ENCODE measurements around the gene LRR1.
"Not testable (repeated sequence)": the region's sequence is repeated elsewhere in the genome, so short reads cannot be mapped to it uniquely, and the experiment has no call there.

The LRR1 gene

DNA sequence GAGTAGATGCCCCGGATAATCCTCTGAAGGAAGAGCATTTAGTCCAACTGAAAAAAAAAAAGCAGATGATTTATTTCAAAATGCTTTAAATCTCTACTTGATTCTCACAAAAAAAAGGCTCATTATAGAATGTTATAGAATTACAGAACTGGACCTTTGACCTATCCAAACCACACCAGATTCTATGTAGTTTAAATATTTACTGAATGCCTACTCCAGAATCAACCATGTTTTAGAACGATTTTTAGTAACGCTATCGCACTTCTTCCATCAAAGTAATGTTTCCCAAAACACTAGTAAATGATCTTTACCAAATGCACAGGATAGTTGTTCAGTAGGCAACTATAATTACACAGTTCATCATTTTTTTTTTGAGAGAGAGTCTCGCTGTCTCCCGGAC lies 15.1 kb upstream of the LRR1 start:
- H3K4me2 ChIP-seq (ENCODE audit: low read depth, low read length) = no peak overlapping the region
- peaks cover 3% of the 10 kb centered on the region; the same call in 1 of the 2 replicates for H4K20me1 ChIP-seq (ENCODE audit: insufficient read depth, low read length)
- H3K9me2 ChIP-seq (replicated peaks; ENCODE audit: insufficient read depth, low read length) = no peaks in the 10 kb centered on the region
- H3K9ac ChIP-seq (ENCODE audit: low read length) = no peak overlapping the region
- TF ChIP-seq, protein P1, sequence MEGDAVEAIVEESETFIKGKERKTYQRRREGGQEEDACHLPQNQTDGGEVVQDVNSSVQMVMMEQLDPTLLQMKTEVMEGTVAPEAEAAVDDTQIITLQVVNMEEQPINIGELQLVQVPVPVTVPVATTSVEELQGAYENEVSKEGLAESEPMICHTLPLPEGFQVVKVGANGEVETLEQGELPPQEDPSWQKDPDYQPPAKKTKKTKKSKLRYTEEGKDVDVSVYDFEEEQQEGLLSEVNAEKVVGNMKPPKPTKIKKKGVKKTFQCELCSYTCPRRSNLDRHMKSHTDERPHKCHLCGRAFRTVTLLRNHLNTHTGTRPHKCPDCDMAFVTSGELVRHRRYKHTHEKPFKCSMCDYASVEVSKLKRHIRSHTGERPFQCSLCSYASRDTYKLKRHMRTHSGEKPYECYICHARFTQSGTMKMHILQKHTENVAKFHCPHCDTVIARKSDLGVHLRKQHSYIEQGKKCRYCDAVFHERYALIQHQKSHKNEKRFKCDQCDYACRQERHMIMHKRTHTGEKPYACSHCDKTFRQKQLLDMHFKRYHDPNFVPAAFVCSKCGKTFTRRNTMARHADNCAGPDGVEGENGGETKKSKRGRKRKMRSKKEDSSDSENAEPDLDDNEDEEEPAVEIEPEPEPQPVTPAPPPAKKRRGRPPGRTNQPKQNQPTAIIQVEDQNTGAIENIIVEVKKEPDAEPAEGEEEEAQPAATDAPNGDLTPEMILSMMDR (IDR thresholded peaks at IDR 0.05; ENCODE audit: low read length) = no peak
- TF ChIP-seq EZH2phosphoT487 (IDR thresholded peaks at IDR 0.05; ENCODE audit: low read length) (no peak), EZH2 (optimal IDR thresholded peaks at IDR 0.05; ENCODE audit: low read depth, low read length) (no peak)
- H3K79me2 ChIP-seq (ENCODE audit: low read length) = peaks cover 44% of the 10 kb centered on the region
- no peaks in the 10 kb centered on the region for H3K27me3 ChIP-seq (replicated peaks; ENCODE audit: insufficient read depth, low read length)
- DNase-seq = no peak
- no peaks in the 10 kb centered on the region; the same call in 1 of the 2 replicates for H3K36me3 ChIP-seq (replicated peaks; ENCODE audit: insufficient read depth, low read length)
- H3F3A ChIP-seq (ENCODE audit: insufficient read depth, low read length) = peaks cover 13% of the 10 kb centered on the region
- no peaks in the 10 kb centered on the region for H3K4me1 ChIP-seq (ENCODE audit: low read length)
- no peaks in the 10 kb centered on the region for H3K9me3 ChIP-seq (replicated peaks; ENCODE audit: insufficient read depth, low read length)
- no peak overlapping the region for H3K27ac ChIP-seq (ENCODE audit: low read length)
- no peak overlapping the region for H3K4me3 ChIP-seq (ENCODE audit: low read length)
- H2AFZ ChIP-seq (ENCODE audit: low read length) = no peak overlapping the region

DNA sequence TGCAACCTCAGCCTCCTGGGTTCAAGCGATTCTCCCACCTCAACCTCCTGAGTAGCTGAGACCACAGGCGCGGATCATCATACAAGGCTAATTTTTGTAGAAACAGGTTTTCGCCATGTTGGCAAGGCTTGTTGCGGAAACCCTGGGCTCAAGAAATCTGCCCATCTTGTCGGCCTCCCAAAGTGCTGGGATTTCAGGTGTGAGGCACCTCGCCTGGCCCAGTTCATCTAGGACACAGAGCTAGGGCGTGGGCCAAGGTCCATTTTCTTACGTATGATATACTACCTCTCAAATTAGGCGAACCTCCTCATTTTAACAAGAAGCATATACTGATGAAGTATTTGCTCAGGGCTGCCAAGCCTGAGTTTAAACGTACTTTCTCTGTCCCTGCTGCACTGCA lies 14.7 kb upstream of the LRR1 start:
- peaks cover 3% of the 10 kb centered on the region; the same call in 1 of the 2 replicates for H4K20me1 ChIP-seq (ENCODE audit: insufficient read depth, low read length)

DNA sequence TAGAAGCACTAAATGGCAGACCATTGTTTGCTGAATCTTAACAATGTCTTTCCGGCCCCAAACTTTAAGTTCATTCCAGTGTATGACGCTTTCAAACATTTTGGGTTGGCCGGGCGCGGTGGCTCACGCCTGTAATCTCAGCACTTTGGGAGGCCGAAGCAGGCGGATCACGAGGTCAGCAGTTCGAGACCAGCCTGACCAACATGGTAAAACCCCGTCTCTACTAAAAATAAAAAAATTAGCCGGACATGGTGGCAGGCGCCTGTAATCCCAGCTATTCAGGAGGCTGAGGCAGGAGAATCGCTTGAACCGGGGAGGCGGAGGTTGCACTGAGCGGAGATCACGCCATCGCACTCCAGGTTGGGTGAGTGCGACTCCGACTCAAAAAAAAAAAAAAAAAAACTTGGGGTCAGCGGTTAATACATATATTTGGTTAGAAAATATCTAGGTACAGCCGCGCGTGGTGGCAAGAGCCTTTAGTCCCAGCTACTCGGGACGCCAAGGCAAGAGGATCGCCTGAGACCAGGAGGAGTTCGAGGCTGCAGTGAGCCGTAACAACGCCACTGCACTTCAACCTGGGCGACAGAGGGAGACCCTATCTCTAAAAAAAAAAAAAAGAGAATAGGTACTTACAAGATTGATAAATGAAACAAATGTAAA lies 13.6 kb upstream of the LRR1 start:
- peak overlapping the region; percentile 82; the same call in 1 of the 2 replicates for H3K27ac ChIP-seq (ENCODE audit: low read length)
- H3K4me1 ChIP-seq (ENCODE audit: low read length); H4K20me1 ChIP-seq (ENCODE audit: insufficient read depth, low read length): not testable (repeated sequence)

More for the DNA sequence above, 14.7 kb upstream of the LRR1 start:
- no peaks in the 10 kb centered on the region for H3K27me3 ChIP-seq (replicated peaks; ENCODE audit: insufficient read depth, low read length)
- H3K4me2 ChIP-seq (ENCODE audit: low read depth, low read length) = no peak overlapping the region
- no peaks in the 10 kb centered on the region for H3K4me1 ChIP-seq (ENCODE audit: low read length)
- no peaks in the 10 kb centered on the region; the same call in 1 of the 2 replicates for H3K36me3 ChIP-seq (replicated peaks; ENCODE audit: insufficient read depth, low read length)
- no peaks in the 10 kb centered on the region for H3K9me2 ChIP-seq (replicated peaks; ENCODE audit: insufficient read depth, low read length)
- TF ChIP-seq, protein P1 (IDR thresholded peaks at IDR 0.05; ENCODE audit: low read length) = no peak
- TF ChIP-seq EZH2 (optimal IDR thresholded peaks at IDR 0.05; ENCODE audit: low read depth, low read length) (no peak), EZH2phosphoT487 (IDR thresholded peaks at IDR 0.05; ENCODE audit: low read length) (no peak)
- no peak overlapping the region for H2AFZ ChIP-seq (ENCODE audit: low read length)
- H3F3A ChIP-seq (ENCODE audit: insufficient read depth, low read length) = peaks cover 13% of the 10 kb centered on the region
- H3K79me2 ChIP-seq (ENCODE audit: low read length) = peaks cover 44% of the 10 kb centered on the region
- no peak overlapping the region for H3K27ac ChIP-seq (ENCODE audit: low read length)
- no peak overlapping the region for H3K4me3 ChIP-seq (ENCODE audit: low read length)
- no peak for DNase-seq
- no peaks in the 10 kb centered on the region for H3K9me3 ChIP-seq (replicated peaks; ENCODE audit: insufficient read depth, low read length)
- H3K9ac ChIP-seq (ENCODE audit: low read length) = no peak overlapping the region

More for the DNA sequence above, 13.6 kb upstream of the LRR1 start:
- not testable (repeated sequence) for H3K9me3 ChIP-seq (replicated peaks; ENCODE audit: insufficient read depth, low read length); DNase-seq; H3K36me3 ChIP-seq (replicated peaks; ENCODE audit: insufficient read depth, low read length); H3K27me3 ChIP-seq (replicated peaks; ENCODE audit: insufficient read depth, low read length); H2AFZ ChIP-seq (ENCODE audit: low read length); H3K9me2 ChIP-seq (replicated peaks; ENCODE audit: insufficient read depth, low read length)
- Histone ChIP-seq H3K9ac (ENCODE audit: low read length) (peak overlapping the region; percentile 96), H3K4me3 (ENCODE audit: low read length) (peak overlapping the region; percentile 86), H3F3A (ENCODE audit: insufficient read depth, low read length) (peaks cover 13% of the 10 kb centered on the region), H3K4me2 (ENCODE audit: low read depth, low read length) (peak overlapping the region; percentile 45; the same call in 1 of the 2 replicates), H3K79me2 (ENCODE audit: low read length) (peaks cover 44% of the 10 kb centered on the region)

Measured in MM.1S (cell line).